HL-60/S4 treated with phorbol 12-myristate 13-acetate at 8.2 ng/mL for 4 days and 3 days (cell line): ENCODE results near the gene NEDD4L.
"Not testable (repeated sequence)": the region's sequence is repeated elsewhere in the genome, so short reads cannot be mapped to it uniquely, and the experiment has no call there.

Experiments
- in situ Hi-C: fragments of 300-500 bp; cut with MboI; formaldehyde crosslinking; loops from 2 replicates; pipeline ENCODE4 v1.15.0; 2022; ENCODE audit warnings: low sequenced_read_pairs

The NEDD4L gene

DNA sequence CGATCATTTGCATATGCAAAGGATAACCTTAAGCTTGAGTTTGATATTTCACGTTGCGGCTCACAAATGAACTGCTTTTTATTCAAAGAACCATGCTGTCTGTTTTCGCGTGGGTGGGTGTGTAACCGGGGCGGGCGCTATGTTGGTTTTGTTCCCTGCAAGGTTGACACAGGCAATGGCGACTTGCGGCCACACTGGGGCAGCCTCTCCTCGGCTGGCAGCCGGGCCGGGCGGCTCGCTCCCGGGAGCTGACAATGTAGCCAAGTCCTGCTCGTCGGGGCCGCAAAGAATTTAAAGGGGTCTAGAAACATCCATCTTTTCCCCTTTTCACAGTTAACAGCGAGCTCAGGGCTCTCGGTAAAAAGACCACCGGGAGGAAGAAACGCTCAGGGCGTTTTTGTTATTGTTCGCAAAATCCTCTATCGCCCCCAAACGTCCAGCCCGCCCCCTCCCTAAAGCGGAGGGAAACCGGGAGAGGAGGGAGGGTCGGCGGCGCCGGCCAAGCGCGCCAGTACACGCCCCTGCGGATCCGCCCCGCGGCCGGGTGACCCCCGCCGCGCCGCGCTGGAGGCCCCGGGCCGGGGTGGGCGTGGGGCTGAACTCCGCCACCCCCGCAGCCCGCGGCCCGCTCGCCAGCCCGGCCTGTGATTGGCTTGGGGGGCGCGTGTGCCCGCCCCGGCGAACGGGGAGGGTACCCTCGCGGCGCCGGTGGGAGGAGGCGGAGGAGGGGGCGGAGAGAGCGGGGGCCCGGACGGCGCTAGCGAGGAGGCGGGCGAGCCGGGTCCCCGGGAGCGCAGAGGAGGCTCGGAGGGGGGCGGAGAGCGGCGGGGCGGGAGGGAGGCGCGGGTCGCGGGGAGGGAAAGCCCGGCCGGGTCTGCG is at the start of gene NEDD4L:
Gene NEDD4L, plus strand, starts transcription at position 736 of the 879 bp plus-strand sequence. CDS start 435 bp downstream, outside the sequence.
- in situ Hi-C loops, result no loop called here

DNA sequence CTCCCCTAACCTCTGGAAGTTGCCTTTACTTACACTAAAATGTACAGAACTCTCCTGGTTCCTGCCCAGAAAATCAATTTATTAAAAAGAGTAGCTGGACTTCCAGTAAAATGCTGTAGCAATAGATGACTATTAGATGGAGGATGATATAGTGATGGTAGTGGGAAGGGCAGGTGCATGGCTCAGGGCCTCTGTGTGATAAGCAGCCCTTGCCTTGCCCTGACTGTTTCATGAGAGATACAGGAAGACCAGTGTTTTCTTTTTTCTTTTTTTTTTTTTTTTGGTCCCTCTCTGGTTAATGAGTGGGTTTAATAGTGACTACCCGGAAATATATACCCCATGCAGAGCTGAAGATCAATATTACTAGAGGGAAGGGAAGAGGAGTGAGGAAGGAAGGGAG is 48.7 kb upstream of the NEDD4L start:
- in situ Hi-C loops, result no loop called here

DNA sequence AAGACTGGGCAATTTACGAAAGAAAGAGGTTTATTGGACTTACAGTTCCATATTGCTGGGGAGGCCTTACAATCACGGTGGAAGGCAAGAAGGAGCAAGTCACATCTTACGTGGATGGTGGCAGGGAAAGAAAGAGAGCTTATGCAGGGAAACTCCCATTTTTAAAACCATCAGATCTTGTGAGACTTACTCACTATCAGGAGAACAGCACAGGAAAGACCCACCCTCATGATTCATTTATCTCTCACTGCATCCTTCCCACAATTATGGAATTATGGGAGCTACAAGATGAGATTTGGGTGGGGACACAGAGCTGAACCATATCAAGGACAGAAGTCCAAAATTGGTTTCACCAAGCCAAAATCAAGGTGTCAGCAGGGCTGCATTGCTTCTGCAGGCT is 47.1 kb upstream of the NEDD4L start:
- in situ Hi-C loops, result not testable (repeated sequence)

DNA sequence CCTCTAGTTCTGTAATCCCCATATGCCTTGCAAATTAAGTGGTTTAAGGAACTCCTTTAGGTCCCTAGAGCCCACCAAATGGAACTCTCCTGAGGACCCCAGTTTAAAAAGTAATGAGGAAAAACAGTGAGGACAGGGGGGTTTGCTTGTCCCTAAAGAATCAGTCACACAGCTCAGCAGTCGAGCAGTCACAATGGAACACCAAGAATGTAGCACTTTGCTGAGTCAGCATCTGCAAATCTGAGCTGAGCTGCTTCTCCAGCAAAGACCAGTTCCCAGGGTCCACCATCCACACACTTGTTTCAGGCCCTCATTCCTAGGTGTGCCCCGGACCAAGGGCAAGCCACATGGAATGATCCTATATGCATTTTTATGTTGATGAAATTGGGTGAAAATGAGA is 46.2 kb upstream of the NEDD4L start:
- in situ Hi-C loops, result no loop called here

DNA sequence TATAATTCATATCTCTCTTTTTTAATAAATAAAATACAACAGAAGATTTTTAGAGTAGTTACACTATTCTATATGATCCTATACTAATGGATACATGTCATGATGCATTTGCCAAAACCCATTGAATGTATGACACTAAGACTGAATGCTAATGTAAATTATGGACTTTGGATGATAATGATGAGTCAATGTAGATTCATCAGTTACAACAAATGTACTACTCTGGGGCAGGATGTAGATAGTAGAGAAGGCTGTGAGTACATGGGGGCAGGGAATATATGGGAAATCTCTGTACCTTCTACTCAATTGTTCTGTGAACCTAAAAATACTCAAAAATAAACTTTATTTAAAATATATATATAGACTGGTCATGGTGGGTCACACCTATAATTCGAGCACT is 45.6 kb upstream of the NEDD4L start:
- in situ Hi-C loops, result no loop called here

DNA sequence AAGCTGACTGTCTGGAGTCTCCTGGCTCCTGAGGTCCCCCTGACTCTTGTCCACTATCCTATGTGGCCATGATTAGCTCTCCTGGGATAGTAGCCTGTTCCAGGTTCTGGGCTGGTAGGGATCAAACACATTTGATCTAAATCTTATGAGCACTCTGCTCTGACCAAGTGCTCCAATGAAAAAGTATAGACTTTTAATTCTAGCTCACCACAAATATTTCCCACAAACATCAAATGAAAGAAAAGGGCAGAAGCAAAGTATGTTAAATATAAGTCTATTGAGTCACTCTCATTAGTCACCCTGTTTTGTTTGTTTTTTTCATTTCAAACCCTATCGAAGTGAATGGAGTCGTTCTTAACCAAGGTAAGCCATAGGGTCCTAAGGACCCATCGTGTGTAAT is 39.7 kb upstream of the NEDD4L start:
- in situ Hi-C loops, result no loop called here

DNA sequence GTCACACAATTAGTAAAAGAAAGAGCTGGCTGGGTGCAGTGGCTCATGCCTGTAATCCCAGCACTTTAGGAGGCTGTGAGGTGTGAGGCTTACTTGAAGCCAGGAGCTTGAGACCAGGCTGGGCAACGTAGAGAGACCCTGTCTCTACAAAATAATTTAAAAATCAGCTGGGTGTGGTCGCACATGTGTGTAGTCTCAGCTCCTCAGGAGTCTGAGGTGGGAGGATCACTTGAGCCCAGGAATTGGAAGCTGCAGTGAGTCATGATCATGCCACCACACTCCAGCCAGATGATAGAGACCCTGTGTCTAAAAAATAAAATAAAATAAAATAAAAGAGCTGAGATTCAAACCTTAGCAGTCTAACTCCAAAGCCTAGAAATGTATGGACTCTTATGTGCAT is 39.0 kb upstream of the NEDD4L start:
- in situ Hi-C loops, result no loop called here

DNA sequence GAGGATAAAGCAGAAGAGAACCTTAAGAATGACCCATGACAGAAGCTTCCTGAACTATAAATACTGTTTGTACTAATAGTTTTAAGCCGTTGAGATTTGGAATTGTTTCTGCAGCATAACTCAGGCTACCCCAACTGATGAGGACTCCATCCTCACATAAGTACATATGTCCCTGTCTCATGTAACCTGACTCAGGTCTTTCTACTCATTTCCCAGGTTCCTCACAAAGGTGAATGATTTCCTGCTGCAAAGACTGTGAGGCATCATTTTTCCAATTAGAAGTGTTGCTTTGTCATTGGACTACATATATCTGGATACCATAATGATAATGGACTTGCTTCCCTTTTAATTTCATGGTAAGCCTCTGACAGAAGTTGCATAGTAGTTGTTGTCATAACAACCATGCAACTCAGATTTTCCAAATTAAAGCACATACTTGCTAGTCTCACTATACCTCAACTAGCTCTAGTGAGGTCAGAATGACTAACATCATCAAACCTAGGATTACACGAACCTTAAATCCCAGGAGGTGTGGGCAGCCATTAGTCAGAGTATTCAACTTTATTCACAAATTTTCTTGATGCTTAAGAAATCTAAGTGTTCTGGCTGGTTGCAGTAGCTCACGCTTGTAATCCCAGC is 38.0 kb upstream of the NEDD4L start:
- in situ Hi-C loops, result no loop called here

DNA sequence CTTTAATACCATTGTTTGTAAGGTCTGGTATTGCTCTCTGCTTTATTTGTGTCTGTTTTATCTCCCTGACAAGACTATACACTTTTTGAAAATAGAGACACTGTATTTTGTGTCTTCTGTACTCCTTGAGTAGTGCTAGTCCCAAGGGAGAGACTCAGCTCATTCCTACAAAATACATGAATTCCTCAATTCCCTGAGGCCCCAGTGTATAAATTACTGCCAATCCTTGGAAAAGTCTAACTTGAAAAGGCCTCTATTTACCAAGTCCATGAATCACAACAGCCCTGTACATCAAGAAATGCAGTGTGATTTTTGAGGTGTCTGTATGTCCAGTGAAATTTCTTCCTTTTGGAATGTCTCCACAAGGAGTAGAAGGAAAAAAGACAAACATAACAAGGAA is 34.9 kb upstream of the NEDD4L start:
- in situ Hi-C loops, result no loop called here

DNA sequence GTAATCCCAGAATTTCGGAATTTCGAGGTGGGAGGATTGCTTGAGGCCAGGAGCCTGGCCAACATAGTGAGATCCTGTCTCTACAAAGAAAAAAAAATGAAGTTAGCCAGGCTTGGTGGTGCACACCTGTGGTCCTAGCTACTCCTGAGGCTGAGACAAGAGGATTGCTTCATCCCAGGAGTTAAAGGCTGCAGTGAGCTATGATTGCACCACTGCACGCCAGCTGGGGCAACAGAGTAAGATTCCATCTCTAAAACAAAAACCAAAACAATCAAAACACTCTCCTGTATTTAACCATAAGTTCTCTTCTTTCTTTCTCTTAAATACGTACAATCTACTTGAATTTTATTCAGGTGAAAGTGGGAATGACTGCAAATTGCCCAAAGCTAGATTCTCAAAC is 33.8 kb upstream of the NEDD4L start:
- in situ Hi-C loops, result no loop called here

DNA sequence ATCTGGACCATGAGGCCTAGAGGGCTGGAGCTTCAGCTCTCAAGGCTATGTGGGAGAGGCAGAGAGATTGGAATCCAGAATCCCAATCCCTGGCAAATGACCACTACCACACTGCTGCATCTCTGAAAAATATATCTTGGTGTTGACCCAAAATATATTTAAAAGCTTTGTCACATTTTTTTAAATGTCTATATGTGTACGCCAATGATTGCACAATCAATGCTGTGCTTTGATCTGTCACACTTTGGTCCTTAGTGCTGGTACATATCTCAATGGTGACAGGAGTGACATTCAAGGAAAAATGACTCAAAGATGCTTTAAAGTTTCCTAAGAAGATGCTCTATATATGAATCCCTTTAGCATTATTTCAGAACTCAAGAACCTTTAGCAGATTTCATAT is 31.7 kb upstream of the NEDD4L start:
- in situ Hi-C loops, result no loop called here

DNA sequence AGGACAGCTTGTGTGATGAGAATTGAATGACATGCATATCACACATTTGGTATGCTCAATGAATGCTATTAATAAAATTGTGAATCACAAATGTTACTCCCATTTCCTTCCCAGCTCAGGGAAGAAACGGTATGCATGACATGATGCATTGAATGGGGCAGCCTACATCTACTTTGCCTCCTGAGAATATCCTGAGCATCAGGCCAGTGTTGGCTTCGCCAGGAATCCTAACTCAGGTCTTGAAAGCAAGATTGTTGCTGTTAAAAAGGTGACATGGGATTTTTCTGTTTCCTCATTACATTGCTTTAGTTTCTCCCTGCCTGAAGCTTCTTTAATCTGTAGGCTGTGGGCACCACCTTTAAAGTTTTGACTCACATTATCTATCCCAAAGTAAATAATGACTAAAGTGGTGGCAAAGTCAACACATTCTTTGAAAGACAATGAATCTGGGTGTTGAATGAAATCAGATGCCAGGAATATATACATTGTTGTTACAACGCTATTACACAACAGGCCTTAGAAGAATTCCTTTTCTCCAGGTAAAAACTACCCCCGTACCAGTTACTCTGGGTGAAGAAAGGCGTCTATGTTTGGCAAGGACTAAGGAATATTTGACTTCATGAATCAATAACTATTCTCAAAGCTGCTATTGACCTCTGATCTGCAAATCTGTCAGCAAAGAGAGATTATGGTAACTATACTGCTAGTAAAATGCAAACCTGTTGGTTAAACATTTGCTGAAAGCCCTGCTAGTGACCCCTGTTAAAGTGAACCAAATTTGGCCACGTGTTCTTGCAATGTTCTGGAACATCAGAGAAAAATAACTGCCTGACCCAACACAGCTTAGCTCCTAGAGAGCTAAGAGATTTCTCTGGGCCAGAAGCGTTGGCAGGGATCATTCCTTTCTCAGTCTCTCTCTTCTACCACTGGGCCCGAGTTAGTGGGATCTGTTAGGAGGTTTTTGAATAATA is 30.5 kb upstream of the NEDD4L start:
- in situ Hi-C loops, result no loop called here

DNA sequence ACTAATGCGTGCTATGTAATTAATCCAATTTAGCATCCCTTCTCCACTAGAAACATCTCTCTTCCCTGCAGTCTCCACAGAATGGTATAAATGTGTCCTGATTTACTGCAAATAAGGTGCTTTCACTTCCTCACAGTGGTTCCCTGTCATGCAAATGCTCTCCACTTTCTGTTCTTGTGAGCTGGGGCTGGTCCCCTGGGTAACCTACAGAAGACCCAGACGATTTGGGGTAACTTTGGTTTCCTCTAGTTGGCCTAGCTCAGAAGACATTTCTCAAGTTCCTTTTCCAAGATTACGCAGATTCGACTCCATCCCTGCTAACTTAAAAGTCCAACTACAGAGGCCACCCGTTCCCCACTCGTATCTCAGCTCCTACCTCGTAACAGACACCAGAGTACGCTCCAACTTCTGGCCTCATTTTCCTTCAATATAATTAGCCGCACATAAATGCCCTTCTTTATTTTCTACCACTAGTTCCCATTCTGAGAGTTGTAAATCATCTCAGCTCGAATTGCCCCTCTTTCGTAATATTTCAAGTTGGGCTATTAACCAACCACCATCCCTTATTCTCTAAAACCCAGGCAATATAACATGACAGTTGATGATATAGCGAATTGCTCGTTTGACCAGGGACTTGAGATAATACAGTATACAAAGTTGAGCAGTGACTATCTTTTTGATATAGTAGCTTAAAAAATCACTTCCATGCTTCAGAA is 28.8 kb upstream of the NEDD4L start:
- in situ Hi-C loops, result no loop called here

DNA sequence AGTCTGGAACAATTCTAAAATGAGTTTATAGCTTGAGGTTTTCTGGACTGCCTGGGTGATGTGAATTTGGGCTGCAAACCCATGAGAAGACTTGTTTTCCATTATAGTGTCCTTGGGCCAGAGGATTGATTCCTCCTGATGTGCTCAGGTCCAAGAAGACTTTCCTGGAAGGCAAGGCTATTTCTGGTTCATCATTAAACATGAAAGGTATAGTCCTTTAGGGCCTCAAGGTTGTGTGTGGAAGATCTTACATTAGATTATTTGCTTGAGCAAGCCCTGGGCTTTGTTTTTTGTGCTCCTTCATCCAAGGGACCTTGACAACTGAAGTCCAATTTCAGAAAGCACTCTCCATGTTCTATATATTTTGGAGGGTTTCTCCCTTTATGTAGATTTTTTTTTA is 26.8 kb upstream of the NEDD4L start:
- in situ Hi-C loops, result no loop called here

DNA sequence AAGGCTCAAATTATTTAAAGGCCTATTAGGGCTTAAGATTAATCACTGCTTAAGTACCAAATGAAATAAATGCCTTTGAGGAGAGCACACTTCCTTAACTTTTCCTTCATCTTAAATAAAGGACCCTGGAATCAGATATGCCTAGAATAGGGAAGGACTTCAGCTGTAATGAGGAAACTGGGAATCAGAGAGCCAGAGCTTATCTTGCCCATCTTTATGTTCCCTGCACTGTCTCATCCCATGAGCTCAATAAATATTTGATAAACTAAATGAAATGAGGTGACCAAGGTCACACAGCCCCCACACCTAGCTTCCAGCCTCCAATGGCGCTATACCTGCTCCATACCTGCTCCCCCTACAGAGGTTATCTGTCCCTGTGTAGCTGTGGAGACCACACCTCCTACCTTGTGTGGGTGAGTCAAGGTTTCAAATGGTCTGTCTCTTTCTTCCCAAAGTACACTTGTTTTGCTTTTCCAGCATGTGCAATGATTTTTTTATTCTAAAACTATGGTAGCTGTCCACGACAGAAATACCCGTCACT is 23.4 kb upstream of the NEDD4L start:
- in situ Hi-C loops, result no loop called here

DNA sequence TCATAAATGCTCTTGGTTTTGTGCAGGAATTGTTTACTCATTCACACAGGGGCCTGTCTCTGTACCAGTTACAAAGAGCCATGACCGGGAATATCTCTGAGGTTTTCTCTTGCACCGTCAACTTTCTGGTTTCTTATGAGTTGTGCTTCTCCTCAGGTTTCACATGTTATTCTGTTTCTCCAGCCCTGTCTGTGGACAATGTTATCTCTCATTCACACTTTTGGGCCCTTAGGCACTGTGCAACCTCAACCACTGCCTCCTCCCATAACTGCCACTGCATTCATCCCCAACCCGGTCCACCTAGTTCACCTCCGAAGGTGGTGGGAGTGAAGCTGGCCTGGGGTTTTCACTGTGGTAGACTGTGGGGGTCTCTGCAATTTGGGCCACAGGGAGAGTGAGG is 22.5 kb upstream of the NEDD4L start:
- in situ Hi-C loops, result no loop called here

DNA sequence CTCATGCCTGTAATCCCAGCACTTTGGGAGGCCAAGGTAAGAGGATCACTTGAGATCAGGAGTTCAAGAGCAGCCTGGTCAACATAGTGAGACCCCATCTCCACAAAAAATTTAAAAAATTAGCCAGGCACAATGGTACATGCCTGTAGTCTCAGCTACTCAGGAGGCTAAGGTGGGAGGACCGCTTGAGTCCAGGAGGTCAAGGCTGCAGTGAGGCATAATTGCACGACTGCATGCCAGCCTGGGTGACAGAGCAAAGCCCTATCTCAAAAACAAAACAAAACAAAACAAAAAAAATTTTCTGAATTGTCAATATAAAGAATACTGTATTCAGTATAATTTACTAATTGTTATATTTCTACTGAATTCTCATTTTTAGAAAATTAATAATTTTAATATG is 20.9 kb upstream of the NEDD4L start:
- in situ Hi-C loops, result no loop called here

DNA sequence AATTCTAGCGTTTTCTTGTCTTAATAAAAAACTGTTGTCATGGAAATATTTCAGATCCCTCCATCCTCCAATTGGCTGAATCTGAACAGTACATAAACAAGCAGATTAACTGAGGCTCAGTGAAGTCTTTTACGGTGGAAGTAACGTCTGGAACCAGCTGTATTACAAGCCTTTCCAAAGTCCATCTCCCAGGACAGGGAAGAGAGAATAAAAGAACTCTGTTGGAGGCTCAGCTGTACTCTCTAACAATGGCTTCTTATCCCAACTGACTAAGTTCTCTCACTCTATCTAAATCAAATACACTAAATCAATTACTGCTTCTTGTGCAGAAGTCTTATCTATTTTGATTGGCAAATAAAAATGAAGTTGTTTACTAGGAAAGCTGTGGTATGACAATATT is 19.9 kb upstream of the NEDD4L start:
- in situ Hi-C loops, result no loop called here

DNA sequence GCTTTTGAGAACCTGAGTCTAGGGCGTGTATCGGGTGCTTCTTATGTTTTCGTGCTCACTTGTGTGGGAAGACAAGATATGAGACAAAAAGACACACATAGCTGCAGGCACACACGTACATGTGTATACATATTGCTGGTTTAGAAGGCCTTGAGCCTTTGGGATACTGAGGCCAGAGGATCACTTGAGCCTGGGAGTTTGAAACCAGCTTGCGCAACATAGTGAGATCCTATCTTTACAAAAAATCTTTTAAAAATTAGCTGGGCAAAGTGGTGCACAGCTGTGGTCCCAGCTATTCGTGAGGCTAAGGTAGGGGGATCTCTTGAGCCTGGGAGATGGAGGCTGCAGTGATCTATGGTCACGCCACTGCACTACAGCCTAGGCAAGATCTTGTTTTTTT is 18.8 kb upstream of the NEDD4L start:
- in situ Hi-C loops, result no loop called here

DNA sequence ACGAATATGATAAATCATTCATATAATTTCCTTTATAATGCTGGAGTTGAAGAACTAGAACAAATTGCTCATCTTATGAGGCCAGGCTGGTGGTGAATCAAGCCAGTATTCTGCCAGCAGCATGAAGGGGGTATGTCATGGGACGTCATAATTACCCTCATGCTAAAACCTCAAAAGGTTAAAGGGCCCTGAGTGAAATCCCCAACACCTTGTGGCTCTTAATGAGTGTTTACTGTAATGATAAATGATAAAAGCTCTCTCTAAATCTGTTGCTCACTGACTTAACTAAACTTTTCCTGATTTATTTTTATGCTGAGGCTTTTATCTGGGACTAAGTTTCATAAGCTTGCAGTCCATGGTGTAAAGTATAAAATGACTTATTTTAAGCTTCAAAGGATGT is 18.3 kb upstream of the NEDD4L start:
- in situ Hi-C loops, result no loop called here
